GM19452 (cell line): Measurements from ENCODE around the gene CWC22.
A peak's percentile ranks its signal among the peaks of the same experiment; 100 is the strongest.
"Not testable (repeated sequence)": the region's sequence is repeated elsewhere in the genome, so short reads cannot be mapped to it uniquely, and the experiment has no call there.

Experiments
- ATAC-seq: cut with Tn5 transposase; IDR thresholded peaks from one replicate; pipeline ENCODE4 v1.9.1; 2021; ENCODE audit not compliant: unreplicated experiment

CWC22 gene

DNA sequence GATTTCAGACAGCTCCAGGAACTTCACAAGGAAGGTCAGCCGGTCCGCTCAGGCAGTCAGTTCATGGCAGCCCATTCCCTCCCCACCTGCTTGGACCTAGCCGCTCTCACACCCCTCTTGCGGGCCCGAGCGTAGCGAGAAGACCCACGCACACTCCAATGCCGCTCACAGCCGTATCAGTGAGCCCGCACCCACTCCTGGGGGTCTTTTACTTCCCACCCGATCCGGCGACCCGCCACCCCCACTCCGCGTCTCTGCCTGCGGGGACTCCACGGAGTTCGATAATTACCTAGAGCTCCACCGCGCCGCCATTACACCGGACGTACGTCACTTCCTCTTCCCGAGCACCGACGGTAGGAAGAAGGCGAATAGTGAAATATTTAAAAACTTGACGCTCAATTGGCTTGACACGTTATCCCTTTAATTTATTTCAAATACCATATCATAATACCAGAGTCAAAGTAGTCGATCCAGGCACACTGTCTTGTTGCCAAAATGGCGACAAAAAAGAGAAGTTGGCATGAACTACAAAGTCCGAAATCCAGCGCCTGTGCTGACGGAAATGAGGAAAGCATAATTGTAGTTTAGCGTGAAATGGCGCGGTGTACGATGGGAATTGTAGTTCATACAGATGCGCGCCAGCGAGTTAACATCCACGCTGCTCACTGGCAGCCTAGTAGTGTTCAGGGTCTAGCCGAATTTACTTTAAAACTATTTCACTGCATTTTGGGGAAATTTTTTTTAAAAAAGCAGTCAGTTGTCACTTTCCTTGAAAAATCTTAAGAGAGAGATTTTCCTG is at the start of gene CWC22:
CWC22 (minus strand) TSS at position 517 of the 799 bp plus-strand sequence. CDS start 13,956 bp downstream, outside the sequence.
- ATAC-seq, result peak; percentile 98

DNA sequence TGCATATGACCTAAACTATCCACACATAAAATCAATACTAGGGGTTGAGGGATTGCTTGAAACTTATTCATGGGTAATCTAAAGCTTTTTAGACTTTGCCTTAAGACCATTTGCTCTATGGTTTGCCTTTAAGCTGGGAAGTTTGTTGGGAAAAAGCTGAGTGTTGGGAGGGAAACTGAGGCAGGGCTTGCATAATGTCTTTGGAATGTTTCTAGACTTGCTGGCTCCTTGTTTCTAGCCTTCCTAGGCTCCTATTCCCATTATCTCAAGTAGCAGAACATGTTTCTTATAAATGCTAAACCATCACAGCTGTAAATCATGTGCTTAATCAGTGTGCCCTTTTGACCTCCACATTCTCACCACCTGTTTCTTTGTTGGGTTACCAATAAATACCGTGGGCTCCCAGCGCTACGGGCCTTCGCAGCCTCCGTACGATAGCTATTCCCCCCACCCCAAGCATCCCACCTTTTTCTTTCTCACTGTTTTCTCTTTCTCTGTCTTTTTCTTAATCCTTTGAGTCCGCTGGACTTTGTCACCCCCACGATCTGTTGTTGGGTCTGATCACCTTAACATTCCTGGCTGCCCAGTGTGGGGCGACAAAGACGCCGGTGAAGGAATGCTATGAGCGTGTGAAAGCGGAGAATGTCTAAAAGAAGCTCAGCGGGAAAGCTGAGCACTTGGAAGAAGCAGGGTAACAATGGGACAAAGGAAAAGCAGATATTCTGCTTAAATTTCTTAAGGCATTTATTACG is 49.4 kb upstream of the CWC22 start:
- no peak for ATAC-seq

DNA sequence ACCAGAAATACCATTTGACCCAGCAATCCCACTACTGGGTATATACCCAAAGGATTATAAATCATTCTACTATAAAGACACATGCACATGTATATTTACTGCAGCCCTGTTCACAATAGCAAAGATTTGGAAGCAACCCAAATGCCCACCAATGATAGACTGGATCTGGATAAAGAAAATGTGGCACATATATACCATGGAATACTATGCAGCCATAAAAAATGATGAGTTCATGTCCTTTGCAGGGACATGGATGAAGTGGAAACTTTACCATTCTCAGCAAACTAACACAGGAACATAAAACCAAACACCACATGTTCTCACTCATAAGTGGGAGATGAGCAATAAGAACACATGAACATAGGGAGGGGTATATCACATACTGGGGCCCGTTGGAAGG is 47.5 kb upstream of the CWC22 start:
- not testable (repeated sequence) for ATAC-seq

DNA sequence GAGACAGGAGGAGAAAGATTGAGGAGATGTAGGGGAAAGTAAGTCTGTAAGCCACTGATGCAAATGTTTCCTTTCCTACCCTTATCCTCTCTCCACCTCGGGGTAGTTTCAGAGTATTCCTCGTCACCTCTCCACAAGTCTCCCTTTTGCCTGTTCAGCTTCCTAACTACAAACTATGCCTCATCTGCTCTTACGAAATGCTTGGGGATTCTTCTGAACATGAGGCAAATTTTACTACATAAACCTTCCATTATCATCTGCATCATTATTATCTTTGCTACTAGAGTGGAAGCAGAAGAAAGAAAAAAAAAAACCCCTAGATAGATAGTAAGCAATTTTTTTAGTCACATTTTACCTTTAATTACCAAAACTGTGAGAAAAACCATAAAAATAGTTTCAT is 43.1 kb upstream of the CWC22 start:
- no peak for ATAC-seq

DNA sequence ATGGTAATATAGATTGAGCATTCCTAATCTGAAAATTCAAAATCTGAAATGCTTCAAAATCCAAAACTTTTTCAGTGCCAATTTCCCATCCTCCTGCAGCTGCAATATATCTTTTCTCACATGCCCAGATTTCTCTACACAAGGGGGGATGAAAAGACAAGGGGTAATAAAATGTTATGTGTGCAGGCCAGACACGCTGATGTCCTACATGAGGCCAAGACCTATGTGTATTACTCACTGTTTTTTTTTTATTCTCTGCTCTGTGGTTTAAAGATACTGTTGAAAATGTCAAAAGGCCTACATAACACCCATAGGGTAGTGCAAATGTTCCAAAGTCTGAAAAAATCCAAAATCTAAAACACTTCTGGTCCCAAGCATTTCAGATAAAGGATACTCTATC is 41.2 kb upstream of the CWC22 start:
- no peak for ATAC-seq

DNA sequence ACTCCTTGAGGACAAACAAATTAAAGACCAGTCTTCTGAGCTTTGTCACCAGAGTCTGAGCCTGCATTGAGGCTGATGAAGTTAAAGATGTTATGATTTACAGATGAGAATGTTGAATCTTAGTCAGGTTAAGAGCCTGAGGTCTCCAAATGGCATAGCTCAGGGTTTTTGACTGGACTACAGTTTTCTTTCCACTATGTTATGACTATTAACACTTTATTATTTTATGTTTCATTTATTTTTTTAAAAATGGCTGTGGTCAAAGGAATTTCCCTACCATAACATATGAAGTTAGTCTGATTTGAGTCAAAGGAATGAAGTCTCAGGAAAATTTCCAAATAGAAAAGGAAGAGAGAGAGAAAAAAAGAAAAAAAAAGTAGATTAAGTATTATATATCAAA is 39.7 kb upstream of the CWC22 start:
- no peak for ATAC-seq

DNA sequence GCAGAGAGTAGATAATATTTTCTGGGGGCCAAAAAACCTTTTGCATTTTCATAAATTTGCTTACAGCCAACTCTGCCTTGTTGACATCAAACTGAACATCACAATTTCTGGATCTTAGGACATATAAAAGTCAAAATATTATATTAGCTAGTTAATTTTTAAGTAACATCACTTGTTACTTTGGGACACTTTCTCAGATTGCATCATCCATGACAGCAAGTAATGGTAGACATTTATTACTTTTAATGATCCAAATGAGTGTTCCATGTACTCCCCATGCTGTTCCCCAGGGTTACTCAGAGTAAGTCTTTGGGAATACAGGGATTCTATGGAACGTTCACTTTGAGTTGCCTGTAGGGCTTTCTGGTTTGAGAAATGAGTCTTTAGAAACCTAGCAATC is 39.1 kb upstream of the CWC22 start:
- ATAC-seq, result no peak

DNA sequence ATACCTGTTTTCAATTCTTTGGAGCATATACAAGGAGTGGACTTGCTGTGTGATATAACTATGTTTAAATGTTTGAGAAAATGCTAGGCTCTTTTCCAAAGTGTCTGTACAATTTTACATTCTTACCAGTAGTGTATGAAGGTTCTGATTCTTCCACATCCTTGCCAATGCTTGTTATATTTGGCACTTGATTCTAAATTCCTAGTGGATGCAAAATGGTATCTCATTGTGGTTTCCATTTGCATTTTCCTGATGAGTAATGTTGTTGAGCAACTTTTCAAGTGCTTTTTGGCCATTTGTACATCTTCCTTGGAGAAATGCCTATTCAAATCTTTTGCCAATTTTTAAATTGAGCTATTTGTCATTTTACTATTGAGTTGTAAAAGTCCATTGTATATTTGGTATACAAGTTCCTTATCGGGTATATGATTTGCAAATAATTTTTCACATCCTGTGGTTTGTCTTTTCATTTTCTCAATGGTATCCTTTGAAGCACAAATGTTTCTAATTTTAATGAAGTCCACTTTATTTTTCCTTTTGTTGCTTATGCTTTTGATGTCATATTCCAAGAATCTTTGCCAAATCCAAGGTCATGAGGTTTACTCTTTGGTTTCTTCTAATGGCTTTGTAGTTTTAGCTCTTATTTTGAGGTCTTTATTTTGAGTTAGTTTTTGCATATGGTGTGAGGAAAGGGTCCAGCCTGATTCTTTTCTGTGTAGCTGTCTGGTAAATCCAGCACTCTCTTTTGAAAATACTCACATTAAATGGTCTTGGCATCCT is 33.2 kb upstream of the CWC22 start:
- ATAC-seq, result no peak

DNA sequence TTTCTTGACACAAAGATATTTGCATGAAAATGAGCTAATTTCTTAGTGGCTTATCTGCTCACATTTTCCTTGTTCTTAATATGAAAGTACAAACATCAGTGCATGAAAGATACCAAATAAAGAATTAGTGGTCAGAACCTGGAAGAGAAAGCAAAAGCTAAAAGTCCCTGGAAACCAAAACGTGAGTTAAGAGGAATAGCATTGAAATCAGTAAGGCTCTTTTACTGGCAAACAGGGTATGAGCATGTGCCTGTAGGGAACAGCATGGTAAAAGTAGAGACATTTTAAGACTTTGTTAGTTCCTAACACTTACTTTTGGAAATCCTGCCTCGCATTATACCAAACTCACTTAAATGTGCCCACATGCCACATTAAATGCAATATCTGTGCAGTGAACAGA is 31.9 kb upstream of the CWC22 start:
- ATAC-seq, result no peak

DNA sequence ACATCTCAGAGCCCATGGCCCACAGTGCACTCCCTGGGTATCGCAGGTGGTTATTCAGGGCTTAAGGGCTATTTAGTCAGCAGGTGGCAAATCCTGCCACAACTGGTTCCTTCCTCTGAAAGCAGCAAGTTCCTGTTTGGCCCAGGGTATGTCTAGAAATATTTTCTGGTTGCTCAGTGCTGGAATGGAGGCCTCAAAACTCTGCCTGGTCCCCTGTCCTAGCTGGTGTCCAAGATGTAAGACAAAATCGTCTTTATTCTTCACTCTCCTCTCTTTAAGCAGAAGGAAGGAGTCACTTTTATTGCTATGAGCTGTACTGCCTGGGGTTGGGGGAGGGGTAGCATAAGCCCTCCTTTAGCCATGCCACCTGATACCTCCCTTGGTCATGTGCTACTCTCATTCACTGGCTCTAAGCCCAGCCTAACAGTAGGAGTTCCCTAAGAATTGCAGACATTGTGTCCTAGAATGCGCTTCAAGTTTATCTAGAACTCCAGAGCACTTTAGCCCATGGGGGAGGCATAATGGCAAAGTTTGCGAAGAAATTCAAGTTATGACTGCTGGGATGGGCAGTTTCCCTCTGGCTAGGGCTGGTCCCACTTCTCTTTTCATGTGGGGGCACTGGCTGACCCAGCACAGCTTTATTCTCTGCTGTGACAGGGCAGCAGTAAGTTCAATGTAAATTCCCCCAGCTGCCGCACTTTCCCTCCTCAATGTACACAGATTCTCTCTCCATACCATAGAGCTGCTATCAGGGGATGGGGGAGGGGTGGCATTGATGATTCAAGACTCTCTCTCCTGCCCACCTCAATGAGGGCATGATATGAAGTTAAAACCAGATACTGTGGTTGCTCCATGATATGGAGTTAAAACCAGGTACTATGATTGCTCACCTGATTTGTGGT is 27.1 kb upstream of the CWC22 start:
- no peak for ATAC-seq

DNA sequence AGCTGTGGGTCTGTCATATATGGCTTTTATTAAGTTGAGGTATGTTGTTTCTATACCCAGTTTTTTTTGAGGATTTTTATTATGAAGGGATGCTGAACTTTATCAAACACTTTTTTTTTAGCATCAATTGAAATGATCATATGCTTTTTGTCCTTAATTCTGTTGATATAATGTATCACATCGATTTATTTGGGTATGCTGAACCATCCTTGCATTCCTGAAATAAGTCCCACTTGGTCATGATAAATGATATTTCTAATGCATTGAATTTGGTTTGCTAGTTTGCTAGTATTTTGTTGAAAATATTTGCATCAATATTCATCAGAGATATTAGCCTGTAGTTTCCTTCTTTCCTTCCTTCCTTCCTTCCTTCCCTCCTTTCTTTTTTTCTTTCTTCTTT is 22.5 kb upstream of the CWC22 start:
- ATAC-seq, result no peak

DNA sequence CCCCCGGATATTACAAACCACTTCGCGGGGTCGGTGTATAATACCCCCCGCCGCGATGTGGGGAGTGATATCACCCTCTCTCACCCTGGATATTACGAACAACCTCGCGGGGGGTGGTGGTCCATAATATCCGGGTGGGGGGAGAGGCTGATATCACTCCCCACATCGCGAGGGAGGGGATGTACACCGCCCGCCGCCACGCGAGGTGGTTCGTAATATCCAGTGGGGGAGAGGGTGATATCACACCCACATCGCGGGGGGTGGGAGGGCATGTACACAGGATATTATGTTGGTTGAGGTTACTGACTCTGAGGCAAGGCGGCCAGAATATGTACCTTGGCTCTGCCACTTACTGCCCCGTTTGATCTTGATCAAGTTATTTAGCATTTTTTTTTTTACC is 14.8 kb upstream of the CWC22 start:
- no peak for ATAC-seq

DNA sequence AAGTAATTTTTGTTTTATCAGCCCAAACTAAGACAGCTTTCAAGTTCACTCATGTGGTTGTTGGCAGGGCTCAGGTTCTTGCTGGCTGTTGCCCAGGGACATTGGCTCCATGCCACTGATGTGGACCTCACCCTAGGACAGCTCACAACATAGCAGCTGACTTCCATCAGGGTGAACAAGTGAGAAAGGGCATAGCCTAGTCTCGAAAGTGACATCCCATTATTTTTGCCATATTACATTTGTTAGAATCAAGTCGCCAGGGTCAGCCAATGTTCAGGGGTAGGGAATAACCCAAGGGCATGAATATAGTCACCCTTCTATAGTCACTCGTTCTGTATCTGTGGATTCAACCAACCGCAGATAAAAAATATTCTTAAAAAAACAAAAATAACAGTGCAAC is 10.7 kb upstream of the CWC22 start:
- ATAC-seq, result no peak

DNA sequence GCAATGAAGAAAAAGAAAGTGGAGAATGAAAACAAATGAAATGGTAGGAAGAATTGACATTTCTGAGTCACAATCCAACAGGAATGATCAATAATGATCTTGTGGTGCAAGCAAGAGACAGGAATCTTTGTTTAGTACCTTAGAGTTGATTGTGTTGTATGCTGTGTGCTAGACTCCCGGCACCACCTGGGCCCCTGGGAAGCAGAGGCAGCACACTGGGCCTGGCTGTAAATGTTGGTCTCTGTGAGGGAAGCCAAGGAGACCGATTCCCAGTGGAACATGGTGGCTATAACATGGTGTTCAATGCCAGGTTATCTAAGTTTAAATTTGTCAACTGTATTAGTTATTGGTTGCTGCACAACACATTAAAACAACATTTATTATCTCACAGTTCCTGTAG is 9.8 kb upstream of the CWC22 start:
- no peak for ATAC-seq

DNA sequence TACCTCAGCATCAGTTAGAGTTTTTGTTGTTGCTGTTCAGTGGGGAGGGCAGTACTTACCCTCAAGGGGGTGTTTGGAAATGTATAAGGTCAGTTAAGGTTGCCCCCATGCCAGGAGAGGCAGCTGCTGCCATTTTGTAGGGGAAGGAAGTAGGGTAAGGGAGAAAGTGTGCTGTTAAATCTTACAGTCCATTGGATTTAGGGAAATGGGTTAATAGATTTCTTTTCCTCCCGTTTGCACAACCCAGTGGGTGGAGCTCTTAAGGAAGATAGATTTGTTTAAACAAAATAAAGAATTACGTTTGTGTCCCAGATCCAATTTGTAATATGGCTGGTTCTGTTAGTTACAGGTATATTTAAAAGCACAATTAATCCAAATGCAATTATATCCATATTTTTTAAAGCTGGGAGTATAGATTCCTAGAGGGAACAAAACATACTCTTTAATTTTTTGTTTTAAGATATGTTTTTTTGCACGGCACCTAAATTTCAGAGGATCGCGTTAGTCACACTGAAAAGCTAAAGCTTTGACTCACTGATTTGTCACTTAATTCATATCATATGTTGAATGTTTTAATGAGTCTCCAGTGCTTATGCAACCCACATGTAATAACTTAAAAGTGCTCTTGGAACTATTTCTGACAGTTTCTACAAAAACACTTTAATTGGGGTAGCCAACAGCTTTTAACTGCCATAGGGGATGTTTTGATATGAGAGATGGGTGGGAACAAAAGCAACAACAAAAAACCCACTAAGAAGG is 9.0 kb upstream of the CWC22 start:
- ATAC-seq, result no peak

DNA sequence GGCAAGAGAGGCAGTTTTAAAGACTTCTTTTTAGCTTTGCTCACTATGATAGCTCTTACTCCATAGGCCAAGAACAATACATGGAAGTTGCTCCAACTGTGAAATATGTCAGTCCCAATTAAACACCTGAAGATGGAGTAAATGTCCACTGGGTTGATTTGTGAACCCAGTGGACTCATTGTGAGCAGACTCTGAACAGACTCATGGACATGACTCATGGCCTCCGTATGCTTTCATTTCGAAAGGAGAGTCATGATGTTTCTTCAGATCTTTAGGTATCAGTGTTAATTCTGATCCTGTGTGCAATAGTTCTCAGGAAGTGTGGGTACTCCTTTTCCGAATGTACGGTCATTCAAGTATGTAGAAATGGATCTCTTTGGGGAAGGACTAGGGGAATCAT is 5.4 kb upstream of the CWC22 start:
- ATAC-seq, result no peak

DNA sequence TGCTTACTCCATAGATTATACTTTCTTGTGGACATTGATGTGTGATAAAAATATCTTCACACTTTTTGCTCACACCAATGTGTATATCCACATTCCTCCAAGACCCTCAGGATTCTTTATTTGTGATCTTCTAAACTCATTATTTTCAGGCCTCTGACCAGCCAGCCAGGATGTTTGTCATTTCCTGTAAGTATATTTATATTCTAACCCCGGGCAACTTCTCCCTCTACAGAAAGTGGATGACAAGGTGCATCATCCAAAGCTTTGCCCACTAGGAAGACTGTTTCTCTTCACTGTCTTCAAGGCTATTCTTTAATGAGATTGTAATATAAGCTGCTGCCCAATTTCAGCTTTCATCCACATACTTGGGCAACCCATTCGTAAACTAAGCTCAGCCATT is 3.6 kb upstream of the CWC22 start:
- ATAC-seq, result no peak

DNA sequence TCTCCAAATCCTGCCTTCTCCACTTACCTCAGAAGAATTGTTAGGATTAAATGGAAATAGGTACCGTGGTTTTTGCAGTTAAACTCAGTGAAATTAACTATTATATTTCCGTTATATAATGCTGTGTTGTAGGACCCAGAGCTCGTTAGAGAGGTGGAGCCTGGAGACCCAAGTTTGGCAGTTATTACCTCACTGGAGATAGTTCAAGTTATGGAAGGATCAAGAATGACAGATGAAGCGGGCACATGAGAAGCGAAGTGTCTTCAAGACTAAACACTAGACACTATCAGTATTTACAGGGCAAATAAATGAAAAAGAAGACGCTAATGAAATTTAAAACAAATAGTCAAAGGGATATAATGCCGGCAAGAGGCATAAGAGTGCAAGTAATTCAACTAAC is 866 bp downstream of the CWC22 start:
- no peak for ATAC-seq

DNA sequence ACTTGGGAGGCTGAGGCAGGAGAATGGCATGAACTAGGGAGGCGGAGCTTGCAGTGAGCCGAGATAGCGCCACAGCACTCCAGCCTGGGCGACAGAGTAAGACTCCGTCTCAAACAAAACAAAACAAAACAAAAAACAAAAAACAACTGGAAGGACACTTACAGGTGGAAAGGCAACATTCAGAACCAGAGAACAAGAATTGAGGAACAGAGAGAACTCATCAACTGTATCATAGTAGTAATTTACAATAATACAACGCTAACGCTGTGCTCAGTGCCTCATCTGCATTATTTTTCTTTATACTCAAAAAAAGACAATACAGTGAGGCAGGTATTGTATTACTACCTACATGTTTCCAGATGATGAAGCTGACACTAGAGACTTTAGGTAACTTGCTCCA is 1.6 kb downstream of the CWC22 start:
- not testable (repeated sequence) for ATAC-seq

DNA sequence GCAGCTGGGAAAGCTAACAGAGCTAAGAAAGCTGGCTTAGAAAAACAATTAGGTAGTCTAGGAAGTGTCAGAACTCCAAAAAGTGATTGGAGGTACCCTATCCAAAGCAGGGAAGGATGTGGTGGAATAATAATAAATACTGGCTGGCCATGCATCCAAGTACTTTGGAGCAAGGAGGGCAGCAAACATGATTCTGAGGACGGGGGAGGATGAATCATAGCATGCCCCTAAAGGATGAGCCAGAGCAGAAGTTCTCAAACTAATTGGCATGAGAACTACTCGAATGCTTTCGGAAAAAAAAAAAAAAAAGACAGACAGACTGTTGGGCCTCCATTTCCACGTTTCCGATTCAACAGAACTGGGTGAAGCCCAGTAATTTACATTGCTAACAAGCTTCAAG is 2.4 kb downstream of the CWC22 start:
- no peak for ATAC-seq
